ENCODE measurements around the gene SLC6A3.

SLC6A3 gene

DNA sequence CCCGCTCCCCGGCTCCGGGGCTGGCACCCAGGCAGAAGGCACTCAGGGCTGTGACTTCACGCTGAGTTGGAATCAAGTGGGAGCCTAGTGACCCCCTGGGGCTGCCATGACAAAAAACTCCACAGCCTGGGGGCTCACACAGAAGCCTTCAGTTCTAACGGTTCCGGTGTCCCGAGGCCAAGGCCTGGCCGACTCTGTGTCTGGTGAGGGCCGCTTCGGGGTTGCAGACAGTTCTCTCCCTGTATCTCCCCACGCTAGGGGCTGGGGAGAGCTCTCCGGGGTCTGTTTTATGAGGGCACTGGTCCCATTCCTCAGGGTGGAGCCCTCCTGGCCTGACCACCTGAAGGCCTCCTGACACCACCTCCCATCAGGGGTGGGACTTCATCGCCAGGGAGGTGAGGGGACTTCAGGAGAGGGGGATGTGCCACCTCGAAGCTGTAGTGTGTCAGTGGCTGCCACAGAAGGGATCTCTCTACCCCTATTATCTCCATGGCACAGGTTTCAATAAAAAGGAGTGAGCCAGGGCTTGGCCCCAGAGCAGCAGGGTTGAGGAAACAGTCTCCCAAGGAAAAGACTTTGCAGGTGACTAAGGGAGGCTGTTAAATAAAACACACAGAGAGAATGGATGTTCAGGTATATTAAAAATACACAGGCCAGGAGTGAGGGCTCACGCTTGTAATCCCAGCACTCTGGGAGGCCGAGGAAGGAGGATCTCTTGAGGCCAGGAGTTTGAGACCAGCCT lies 1.5 kb upstream of the SLC6A3 start:
- H3K4me3 ChIP-seq (replicated peaks; ENCODE audit: low read depth, low read length): no peak overlapping the region

DNA sequence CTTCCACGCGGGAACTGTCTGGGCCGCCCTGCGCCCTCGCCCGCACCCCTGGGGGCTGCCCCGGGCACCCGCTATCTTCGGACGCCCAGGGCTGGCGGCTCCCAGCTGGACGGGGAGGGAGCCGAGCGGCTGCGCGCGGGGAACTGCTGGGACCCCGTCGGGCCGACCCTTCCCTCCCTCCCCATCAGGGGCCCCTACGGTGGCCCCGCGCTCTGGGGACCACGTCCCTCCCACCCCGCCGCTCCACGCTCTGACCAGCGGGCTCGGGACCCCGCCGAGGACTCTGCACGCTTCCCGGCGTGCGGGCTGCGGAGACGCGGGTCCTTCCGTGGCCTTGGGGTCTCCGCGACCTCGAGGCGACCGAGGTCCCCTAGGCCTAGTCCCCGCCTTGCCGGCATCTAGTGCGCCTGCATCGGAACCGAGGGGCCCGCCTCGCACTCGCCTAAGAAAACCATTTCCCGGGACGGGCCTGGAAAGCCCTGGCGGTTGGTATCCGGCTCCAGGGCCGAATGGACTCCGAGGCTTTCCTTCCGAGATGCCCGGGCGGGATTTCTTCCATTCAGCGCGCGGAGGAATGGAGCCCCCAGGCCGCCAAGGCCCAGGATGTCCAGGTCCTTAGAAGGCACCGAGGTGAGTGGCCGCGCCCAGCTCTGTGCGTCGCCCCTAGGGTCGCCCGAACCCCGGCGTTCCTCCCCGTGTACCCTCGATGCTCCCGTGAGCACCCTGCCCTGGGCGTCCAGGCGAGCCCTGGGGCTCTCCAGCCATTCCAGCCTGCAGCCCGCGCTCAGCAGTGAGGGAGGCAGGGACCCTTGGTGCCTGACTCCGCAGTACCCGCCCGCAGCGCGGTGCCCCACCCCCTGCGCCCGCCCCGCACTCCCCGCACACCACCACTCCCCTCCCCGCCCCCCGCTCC lies 705 bp upstream of the SLC6A3 start:
- DNase-seq (ENCODE audit: extremely low read depth, low read depth): no peak
- TF ChIP-seq, protein P1, sequence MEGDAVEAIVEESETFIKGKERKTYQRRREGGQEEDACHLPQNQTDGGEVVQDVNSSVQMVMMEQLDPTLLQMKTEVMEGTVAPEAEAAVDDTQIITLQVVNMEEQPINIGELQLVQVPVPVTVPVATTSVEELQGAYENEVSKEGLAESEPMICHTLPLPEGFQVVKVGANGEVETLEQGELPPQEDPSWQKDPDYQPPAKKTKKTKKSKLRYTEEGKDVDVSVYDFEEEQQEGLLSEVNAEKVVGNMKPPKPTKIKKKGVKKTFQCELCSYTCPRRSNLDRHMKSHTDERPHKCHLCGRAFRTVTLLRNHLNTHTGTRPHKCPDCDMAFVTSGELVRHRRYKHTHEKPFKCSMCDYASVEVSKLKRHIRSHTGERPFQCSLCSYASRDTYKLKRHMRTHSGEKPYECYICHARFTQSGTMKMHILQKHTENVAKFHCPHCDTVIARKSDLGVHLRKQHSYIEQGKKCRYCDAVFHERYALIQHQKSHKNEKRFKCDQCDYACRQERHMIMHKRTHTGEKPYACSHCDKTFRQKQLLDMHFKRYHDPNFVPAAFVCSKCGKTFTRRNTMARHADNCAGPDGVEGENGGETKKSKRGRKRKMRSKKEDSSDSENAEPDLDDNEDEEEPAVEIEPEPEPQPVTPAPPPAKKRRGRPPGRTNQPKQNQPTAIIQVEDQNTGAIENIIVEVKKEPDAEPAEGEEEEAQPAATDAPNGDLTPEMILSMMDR (IDR thresholded peaks at IDR 0.05; ENCODE audit: low read depth, low read length, missing control alignments): no peak
- no peak overlapping the region for H3K4me3 ChIP-seq (replicated peaks; ENCODE audit: low read depth, low read length)

More for the DNA sequence above, 1.5 kb upstream of the SLC6A3 start:
- TF ChIP-seq, protein P1 (IDR thresholded peaks at IDR 0.05; ENCODE audit: low read depth, low read length, missing control alignments): no peak
- DNase-seq (ENCODE audit: extremely low read depth, low read depth): no peak

GRCh38 chr5:1444361-1445189 lies 665 bp downstream of the SLC6A3 start:
- no peak overlapping the region for H3K4me3 ChIP-seq (replicated peaks; ENCODE audit: low read depth, low read length)
- TF ChIP-seq, protein P1 (IDR thresholded peaks at IDR 0.05; ENCODE audit: low read depth, low read length, missing control alignments): no peak
- DNase-seq (ENCODE audit: extremely low read depth, low read depth): no peak

GRCh38 chr5:1443991-1444360 lies 1.3 kb downstream of the SLC6A3 start:
- TF ChIP-seq, protein P1 (IDR thresholded peaks at IDR 0.05; ENCODE audit: low read depth, low read length, missing control alignments): no peak
- H3K4me3 ChIP-seq (replicated peaks; ENCODE audit: low read depth, low read length): no peak overlapping the region
- no peak for DNase-seq (ENCODE audit: extremely low read depth, low read depth)

DNA sequence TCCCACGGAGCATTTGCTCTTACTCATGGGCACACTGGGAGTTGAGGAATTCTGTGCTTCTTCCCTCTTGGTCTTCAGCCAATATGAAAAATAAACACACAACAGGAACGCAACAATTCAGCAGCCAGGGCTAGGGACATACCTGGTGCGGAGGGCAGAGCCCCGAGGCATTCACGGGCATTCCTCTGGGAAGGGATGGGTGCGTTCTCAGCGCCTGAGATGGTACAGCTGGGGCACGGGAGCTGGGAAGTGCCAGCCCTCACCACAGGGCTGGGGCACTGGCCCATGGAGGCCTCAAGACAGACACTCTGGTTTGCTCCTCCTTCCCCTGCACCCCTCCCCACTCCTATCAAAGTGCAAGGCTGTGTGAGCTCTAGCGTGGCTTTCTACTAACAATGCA lies 2.1 kb downstream of the SLC6A3 start:
- DNase-seq (ENCODE audit: extremely low read depth, low read depth): no peak
- no peak overlapping the region for H3K4me3 ChIP-seq (replicated peaks; ENCODE audit: low read depth, low read length)

More for the DNA sequence above, 2.1 kb downstream of the SLC6A3 start:
- TF ChIP-seq, protein P1 (IDR thresholded peaks at IDR 0.05; ENCODE audit: low read depth, low read length, missing control alignments): no peak
